ENCODE results near the gene PDK1. TPM values are rescaled to one million over a fixed set of nuclear protein-coding genes. Genes with fewer than 3 reads are reported as not detected.

Gene PDK1
- total RNA-seq, 1 donor from 2014 or later: 65.2 TPM

- no peaks in the 10 kb centered on the region for H3K4me1 ChIP-seq
- Mint-ChIP-seq H3K4me1 (no peaks in the 10 kb centered on the region), H3K27ac (no peak overlapping the region), H3K4me3 (no peak overlapping the region), H3K9me3 (no peaks in the 10 kb centered on the region), H3K36me3 (peaks cover 7% of the 10 kb centered on the region), H3K27me3 (ENCODE audit: insufficient read depth, low read depth) (peaks cover 4% of the 10 kb centered on the region)
- H3K27ac ChIP-seq: no peak overlapping the region
- H3K36me3 ChIP-seq: no peaks in the 10 kb centered on the region
- no peak overlapping the region for H3K4me2 ChIP-seq
- H3K4me3 ChIP-seq: no peak overlapping the region
- no peaks in the 10 kb centered on the region for H3K79me2 ChIP-seq (ENCODE audit: low read depth)
- no peaks in the 10 kb centered on the region for H4K20me1 ChIP-seq (ENCODE audit: low read depth)
- H3K9me3 ChIP-seq (ENCODE audit: low read depth): no peaks in the 10 kb centered on the region
- no peak for DNase-seq (ENCODE audit: low spot score)
- no peaks in the 10 kb centered on the region for H3K27me3 ChIP-seq
- TF ChIP-seq EZH2phosphoT487 (IDR thresholded peaks at IDR 0.05) (no peak), CTCF (IDR thresholded peaks at IDR 0.05) (no peak), EZH2 (IDR thresholded peaks at IDR 0.05) (no peak)
- no peak overlapping the region for H3K9ac ChIP-seq
- H3F3A ChIP-seq (ENCODE audit: low read depth): no peaks in the 10 kb centered on the region
- no peak overlapping the region for H2AFZ ChIP-seq (replicated peaks)
Measured at GRCh38 chr2:172614932-172615331, 59.0 kb downstream of the PDK1 start.

- no peaks in the 10 kb centered on the region for H3K4me1 ChIP-seq
- Mint-ChIP-seq H3K36me3 (peaks cover 7% of the 10 kb centered on the region), H3K27ac (no peak overlapping the region), H3K4me1 (no peaks in the 10 kb centered on the region), H3K9me3 (no peaks in the 10 kb centered on the region), H3K4me3 (no peak overlapping the region), H3K27me3 (ENCODE audit: insufficient read depth, low read depth) (peaks cover 4% of the 10 kb centered on the region)
- no peak overlapping the region for H3K4me3 ChIP-seq
- H3K4me2 ChIP-seq: no peak overlapping the region
- H3K27ac ChIP-seq: no peak overlapping the region
- TF ChIP-seq EZH2 (IDR thresholded peaks at IDR 0.05) (no peak), CTCF (IDR thresholded peaks at IDR 0.05) (no peak), EZH2phosphoT487 (IDR thresholded peaks at IDR 0.05) (no peak)
- no peaks in the 10 kb centered on the region for H3K36me3 ChIP-seq
- H3K9ac ChIP-seq: no peak overlapping the region
- H4K20me1 ChIP-seq (ENCODE audit: low read depth): no peaks in the 10 kb centered on the region
- no peaks in the 10 kb centered on the region for H3F3A ChIP-seq (ENCODE audit: low read depth)
- no peaks in the 10 kb centered on the region for H3K9me3 ChIP-seq (ENCODE audit: low read depth)
- no peaks in the 10 kb centered on the region for H3K79me2 ChIP-seq (ENCODE audit: low read depth)
- H2AFZ ChIP-seq (replicated peaks): no peak overlapping the region
- H3K27me3 ChIP-seq: no peaks in the 10 kb centered on the region
- DNase-seq (ENCODE audit: low spot score): no peak
Measured at GRCh38 chr2:172615727-172616261, 59.9 kb downstream of the PDK1 start.

GRCh38 chr2:172617115-172617514, 61.2 kb downstream of the PDK1 start:
- Histone ChIP-seq H3K79me2 (ENCODE audit: low read depth) (no peaks in the 10 kb centered on the region), H3K27ac (no peak overlapping the region), H4K20me1 (ENCODE audit: low read depth) (no peaks in the 10 kb centered on the region), H3K9ac (no peak overlapping the region), H3K4me3 (no peak overlapping the region), H3K36me3 (no peaks in the 10 kb centered on the region), H3K4me2 (no peak overlapping the region), H2AFZ (replicated peaks) (no peak overlapping the region), H3K4me1 (no peaks in the 10 kb centered on the region), H3F3A (ENCODE audit: low read depth) (peaks cover 7% of the 10 kb centered on the region), H3K9me3 (ENCODE audit: low read depth) (no peaks in the 10 kb centered on the region), H3K27me3 (no peaks in the 10 kb centered on the region)
- no peak overlapping the region for H3K27ac Mint-ChIP-seq
- H3K4me3 Mint-ChIP-seq: no peak overlapping the region
- TF ChIP-seq EZH2phosphoT487 (IDR thresholded peaks at IDR 0.05) (no peak), EZH2 (IDR thresholded peaks at IDR 0.05) (no peak), CTCF (IDR thresholded peaks at IDR 0.05) (no peak)
- H3K4me1 Mint-ChIP-seq: no peaks in the 10 kb centered on the region
- peaks cover 4% of the 10 kb centered on the region for H3K27me3 Mint-ChIP-seq (ENCODE audit: insufficient read depth, low read depth)
- no peak for DNase-seq (ENCODE audit: low spot score)
- H3K9me3 Mint-ChIP-seq: no peaks in the 10 kb centered on the region
- peaks cover 7% of the 10 kb centered on the region for H3K36me3 Mint-ChIP-seq
